SW480 (cell line): Measurements from ENCODE around the gene GRM1.
A peak's percentile ranks its signal among the peaks of the same experiment; 100 is the strongest.

Experiments
- DNase-seq: peaks from one replicate; pipeline ENCODE4 v3.0.0-alpha.2; 2016; ENCODE audit warnings: low spot score

Gene GRM1

DNA sequence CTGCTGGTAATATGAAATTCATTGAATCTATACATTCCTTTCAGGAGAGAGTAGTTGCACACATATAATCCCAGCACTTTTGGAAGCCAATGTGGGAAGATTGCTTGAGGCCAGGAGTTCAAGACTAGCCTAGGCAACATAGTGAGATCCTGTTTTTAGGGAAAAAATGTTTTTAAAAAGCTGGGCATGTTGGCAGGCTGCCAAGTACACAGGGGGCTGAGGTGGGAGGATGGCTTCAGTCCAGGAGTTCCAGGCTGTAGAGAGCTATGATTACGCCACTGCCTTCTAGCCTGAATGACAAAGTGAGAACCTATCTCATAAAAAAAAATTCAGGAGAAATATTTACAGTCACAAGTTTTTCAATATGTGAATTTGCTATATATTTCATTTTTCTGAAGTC is 71.9 kb downstream of the GRM1 start:
- no peak for DNase-seq

DNA sequence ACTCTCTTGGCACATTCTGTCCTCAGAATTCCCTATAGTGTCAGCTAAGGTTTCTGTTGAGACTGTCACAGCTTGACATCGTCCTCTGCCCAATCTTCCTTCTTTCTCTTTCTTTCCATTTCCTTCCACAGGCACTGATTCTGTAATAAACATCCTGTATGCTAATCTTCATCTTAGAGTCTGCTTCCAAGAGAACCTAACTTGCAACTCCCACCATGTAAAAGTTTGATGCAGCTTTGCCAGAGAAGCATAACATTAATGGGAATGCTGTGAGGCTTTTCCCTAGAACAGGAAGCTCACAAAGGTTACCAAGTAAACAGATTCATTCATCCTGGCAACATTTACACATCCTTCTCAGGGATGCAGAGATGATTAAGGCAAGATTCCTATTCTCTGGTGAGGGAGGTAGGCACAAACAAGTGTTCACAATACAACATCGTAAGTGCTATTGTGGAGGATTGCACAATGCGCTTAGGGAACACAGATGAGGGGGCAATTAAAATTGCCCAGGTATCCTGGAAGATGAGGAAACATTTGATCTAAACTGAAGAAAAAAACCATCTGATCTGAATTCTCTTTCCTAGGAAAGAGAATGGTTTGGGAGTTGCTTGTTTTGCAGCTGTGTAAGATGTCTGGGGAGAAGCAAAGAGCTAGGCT is 74.7 kb downstream of the GRM1 start:
- no peak for DNase-seq

DNA sequence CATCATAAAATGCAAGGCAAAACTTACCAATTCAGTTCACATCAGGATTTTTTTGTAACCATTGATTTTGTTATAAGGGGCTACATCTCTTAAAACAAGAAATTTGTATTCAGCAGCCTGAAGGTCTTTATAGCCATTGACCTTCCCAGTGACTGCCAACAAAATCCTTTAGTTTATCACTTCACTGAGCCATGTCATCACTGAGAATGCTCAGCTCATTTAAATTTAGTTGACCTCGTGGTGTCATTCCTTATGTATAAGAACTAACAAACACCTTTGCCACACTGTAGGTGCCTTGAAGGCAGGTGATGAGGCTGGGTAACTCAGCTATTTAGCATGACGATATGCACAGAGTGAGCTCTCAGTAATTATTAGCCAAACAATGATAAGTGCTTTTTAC is 77.7 kb downstream of the GRM1 start:
- DNase-seq: no peak

DNA sequence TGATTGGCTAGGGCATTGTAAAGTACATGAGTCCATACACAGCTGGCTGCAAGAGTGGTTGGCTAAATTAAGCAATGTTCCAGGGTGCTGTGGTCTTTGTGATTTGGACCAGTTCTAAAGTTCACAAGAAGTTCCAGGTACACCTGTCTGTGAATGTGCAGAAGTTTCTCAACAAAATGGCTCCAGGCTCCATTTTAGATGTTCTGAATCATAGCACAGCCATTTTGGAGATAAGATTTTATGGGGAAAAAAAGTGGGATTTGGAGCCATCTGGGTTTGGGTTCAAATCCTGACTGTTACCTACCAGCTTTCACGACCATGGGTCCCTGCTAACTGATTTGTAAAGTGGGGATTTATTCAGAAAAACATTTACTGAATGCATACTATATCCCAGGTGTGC is 82.1 kb downstream of the GRM1 start:
- no peak for DNase-seq

DNA sequence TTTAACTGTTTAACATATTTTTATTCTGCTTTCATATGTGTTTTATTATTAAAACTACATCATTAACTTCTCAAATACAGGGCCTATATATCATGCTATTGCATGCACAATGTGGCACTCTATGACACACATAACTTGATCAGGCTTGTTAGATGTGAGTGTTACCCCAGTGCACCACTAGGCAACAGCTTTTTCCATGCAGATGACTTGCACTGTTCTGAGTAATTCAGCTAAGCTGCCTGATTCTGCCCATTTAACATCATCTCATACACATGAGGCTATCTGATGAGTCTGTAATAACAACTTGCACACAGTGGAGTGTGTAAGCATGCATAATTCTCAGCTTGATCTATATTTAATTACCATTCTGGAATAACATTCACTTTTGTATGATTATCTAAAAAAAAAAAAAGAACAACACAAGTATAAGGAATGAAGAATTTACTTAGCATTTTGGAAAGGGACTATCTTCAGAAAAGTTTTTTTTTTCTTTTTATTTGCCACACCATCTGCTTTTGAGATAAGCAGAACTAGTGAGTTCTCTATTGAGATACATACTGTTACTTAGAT is 83.1 kb downstream of the GRM1 start:
- DNase-seq: no peak

DNA sequence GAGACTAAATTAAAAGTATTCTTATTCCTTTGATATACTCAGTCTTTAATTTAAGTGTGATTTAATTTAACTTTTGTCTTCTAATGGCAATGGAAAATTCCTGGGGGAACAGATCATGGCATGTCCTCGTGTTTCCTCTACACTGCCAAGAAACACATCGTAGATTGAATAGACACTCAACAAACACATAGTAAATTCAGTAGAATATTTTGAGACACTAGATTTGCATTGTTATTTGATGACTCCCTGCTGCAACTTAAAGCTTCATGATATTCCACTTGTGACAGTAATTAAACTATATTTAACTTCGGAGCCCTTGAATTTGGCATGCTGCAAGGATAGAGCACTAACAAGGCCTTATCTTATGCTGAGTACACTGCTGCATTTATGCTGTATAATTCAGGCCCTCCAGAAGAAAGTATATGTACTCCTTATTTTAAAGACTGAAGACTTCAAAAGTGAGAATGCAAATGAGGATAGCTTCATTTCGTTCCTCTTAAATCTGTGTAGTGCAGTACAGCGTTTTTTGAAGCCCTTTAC is 84.3 kb downstream of the GRM1 start:
- no peak for DNase-seq

DNA sequence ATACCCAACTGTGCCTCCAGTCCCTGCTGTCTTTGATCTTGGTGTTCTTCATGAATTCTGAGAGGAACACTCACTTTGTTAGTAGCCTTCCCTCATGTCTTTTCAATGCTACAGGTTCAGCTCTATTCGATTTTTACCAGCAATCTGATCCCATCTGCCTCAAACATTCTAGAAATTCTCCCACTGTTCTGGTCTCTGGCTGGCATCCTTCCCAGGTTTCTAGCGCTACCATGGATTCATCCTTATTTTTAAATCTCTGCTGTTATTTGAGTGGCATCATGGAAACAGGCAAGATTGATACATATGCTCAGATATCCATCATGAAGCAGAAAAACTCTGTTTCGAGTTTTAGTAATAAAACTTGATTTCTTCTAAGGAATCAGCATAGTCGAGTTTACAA is 94.8 kb downstream of the GRM1 start:
- no peak for DNase-seq

DNA sequence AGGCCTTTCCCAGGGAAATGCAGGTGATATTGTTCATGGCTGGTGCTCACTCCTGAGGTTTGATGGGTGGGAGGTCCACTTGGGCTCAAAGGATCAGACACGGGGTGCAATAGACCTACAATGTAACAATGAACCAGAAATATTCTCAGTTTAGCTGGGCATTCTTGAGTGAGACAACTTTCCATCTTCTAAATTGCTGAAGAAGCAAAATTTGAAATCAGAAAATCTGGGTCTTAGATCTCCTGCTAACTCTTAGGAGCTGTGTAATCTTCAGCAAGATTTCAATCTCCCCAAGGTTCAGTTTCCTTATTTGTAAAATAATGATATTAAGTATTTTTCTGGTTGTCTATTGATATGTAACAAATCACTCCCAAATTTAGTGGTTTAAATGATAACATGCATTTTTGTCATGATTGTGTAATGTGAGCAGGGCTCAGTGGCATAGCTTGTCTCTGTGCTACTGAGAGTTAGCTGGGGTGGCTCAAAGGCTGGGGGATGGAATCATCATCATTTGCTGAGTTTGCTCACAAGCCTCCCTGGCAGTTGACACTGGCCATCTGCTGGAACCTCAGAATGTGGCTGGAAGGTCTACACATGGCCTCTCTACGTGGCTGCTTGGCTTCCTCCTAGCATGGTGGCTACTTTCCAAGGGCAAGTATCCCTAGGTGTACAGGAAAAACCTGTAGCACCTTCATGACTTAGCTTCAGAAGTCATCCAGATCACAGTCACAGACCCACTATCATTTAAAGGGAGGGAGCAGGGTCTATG is 98.8 kb downstream of the GRM1 start:
- no peak for DNase-seq

DNA sequence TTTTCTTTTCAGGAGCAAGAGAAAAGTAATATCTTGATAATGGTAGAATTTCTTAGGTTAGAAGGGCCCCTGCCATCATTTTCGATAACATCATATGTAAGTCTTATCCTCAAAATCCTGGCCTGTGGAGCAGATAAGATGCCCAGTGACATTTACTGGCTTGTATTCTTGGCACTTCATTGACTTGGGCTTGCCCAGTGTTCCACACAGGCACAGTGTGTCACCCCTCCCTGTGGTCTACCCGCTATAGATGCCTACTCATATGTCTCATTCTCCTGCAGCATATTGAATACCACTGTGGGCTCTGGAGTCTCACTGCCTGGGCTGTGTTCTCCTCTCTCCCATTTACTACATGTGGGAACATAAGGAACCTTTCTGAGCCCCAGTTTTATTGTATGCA is 105.0 kb downstream of the GRM1 start:
- DNase-seq: no peak

DNA sequence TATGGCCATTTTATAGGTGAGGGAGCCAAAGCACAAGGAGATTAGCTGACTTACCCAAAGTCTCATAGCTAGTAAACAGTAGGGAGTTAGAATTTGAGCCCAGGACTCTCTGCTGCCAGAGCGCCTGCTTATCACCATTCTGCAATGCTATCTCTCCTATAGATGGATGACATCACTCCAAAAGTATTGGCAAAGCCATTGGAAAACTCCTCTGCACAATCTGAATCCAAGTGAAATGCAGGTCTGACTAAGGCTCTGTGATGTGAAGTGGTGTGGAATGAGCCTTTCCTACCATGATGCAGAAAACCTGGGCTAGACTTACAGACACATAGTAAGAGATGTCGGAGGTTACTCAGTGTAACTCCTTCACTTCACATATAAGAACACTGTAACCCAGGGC is 106.3 kb downstream of the GRM1 start:
- DNase-seq: no peak

DNA sequence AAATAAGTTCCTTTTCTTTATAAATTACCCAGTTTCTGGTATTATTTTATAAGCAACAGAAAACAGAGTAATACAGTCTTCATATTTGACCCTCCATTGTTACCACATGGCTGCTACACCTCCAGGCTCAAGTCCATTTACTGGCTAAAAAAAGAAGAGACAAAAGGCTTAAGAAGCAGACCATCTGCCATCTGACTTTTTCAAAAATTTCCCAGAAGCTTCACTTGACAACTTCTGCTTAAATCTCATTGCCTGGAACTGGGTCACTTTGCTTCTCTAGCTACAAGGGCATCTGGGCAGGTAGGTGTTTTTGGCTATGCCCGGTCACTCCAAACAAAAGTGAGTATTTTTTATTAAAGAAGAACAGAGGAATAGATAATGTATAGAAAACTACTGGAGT is 118.0 kb downstream of the GRM1 start:
- no peak for DNase-seq

DNA sequence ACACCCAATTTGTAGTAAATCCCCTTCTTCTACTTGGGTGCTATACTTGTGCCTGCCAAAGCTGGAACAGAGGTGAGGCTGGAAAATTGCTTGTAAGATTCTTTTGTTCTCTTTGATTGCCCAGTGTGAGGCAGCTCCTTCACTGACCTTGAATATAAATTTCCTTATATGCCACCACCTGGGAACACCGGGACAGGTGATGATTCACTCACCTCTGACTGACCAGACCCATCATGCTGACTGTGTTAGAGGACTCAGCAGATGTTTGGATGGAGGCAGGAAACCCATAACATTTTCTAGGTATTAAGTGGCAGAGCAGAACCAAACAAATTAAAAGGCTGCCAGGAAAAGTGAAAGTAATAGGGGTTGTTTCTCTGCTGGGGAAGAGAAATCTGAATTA is 120.9 kb downstream of the GRM1 start:
- peak; percentile 4 for DNase-seq

DNA sequence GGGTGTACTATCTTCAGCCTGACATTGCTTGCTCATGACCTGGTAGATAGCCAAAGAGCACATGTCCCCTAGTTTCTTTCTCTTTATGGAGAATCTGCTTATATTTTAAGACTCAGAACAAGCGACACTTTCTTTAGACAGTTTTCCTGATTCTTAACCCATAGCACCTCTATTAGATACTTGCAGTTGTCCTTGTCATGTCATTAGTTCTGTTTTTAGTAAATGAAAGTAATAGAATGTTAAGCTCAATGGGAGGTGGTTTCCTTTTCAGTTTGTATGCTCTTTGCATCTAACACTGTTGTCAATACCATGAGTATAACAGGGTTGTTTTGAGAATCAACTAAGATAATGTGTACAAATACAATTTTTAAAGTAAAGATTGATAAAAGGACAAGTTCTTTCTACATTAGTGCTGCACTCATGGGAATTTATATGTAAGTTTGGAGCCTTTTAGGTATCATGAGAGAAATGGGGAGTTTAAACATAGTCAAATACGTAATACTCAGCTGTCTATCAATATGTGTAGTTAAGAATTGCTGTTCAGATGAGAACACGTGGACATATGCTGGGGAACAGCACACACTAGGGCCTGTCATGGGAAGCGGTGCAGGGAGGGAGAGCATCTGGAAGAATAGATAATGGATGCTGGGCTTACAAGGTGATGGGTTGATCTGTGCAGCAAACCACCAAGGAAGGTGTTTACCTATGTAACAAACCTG is 124.3 kb downstream of the GRM1 start:
- DNase-seq: no peak

DNA sequence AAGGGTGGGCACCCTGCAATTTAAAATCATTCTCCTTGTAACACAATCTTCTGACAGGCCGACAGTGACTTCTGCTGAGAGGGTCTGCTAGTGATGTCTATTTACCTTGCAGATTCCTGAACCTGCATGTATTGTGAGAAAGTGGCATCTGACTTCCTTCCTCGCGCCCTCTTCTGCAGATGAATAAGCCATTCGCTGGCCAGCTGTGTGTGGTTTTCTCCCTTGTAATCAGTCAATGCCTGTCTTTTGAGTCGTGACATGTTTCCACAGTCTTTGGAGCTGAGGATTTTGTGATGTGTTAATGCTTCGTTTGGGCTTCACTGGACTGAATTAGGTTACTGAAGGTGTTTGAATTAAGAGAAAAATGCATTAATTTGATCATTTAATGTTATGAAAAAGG is 125.3 kb downstream of the GRM1 start:
- DNase-seq: no peak

DNA sequence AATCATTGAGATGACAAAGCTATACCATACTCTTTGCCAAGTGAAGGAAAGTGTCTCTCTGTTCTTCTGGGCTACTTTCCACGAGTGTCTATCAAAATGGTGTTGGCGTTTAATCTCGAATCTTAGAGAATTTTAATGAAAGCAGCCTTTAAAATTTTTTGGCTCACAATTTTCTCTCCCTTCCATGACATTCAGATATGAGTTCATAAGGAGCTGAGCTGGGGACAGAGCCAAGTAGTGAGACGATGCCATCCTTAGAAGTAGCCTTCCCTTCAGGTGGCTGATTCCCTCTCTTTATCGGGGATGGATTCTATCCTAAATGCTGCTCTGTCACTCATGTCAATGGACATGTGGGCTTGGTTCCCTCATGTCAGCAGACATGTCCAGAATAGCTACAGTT is 132.8 kb downstream of the GRM1 start:
- DNase-seq: no peak

DNA sequence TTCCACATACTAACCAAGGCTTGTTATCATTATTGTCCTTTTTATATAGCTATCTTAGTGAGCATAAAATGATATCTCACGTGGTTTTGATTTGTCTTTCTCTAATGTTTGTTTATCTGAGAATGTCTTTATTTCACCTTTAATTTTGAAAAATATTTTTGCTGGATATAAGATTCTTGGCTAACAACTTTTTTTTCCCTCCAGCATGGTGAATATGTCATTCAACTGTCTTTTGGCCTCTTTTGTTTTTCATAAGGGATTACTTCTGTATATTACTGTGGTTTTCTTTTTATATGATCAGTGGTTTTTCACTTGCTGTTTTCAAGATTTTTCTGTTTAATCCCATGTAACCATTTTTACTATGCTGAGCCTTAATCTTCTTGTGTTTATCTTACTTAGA is 141.0 kb downstream of the GRM1 start:
- DNase-seq: no peak

DNA sequence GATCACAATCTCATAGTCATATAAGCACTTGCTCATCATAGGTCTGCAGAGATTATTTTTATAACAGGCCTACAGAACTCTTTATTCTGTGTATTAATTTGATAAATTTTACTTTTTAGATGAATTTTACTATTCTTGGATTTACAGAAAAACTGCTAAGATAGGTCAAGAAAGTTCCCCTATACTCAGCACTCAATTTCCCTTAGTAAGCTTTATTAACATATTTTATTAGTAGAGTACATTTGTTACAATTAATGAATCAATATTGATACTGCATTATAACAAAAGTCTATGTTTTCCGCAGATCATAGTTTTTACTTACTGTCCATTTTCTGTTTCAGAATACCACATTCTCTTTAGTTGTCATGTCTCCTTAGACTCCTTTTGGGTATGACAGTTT is 148.9 kb downstream of the GRM1 start:
- no peak for DNase-seq

DNA sequence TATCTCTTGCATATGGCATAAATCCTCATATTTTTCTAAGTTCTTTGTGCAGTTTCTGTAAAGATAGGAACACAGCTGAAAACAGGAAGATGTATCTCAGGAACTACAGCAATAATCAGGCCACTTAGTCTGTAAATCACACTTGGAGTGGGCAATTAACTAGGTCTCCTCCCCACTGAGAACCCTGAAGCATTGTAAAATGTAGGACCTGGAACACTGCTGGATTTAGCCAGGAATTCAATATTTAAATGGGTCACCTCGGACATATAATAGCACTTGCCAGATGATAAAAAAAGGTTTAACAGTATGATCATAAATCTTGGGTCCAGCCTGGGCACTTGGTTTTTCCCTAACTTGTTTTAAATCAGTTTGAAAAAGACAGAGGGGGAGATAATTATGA is 155.0 kb downstream of the GRM1 start:
- DNase-seq: no peak

DNA sequence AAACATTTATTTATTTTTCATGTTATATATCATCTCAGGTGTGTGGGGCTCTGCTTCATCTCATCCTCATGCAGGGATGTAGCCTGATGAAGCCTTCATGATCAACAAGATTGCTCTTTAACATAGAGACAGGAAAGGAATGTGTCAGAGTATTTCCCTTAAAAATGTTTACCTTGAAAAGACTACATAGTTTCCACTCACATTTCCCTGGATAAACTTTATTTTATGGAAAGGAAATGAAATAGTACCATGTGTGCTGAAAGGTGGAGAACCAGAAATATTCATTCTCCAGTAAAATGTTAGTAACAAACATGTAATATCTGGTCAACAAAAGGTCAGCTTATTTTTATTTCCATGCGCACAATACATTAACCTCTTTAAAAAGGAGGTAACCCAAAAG is 155.8 kb downstream of the GRM1 start:
- no peak for DNase-seq

DNA sequence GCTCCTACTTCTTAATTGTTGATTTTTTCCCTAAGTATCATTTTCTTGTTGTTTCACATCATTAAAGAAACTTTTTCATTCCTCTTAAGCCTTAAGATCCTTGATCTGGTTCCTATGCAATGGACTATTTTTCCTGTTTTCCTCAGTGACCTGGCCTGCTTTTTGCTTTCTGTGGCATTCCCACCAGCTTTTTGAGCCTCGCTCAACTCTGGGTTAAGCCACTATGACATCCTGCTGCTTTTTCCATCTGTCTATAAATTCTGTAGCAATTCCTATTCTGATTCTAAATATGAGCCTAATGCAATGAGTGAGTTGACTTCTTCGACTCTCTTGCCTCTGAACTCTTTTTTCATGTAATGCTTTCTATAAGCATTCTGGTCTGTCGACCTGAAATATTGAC is 160.3 kb downstream of the GRM1 start:
- DNase-seq: no peak

DNA sequence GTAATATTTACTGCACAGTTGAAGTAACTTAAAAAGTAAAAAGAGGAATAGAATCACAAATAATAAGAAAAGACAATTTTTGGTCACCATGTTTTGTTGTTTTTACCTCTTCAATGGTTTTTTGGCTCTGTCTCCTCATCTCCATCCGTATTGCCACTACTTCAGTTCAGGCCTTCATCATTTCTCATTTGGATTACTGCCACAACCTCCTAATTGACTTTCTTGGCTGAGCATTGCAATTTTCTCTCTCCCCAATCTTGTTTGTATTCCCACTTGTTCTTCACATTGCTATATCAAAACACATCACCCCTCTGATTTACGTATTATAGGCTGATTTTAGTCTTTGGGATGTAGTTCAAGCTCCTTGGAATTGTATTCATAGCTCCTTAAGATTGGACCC is 161.7 kb downstream of the GRM1 start:
- no peak for DNase-seq

DNA sequence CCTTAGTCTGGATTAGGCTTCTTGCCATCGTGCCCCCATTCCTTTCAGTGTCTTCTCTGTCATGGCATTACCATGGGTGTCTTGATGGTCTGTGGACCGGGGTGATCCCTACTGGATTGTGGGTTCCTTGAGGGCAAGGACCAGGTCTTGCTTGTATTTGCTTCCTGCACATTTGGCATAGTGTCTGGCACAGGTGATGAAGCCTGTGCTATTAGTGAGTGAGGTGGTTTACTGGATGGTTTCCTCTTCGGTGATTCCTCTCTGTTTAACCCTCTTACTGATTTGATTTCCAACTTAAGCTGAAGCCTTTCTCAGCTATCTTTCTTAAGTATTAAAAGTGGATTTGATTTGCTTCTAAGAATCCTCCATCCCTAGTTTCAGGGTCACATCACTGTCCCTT is 162.3 kb downstream of the GRM1 start:
- DNase-seq: no peak

DNA sequence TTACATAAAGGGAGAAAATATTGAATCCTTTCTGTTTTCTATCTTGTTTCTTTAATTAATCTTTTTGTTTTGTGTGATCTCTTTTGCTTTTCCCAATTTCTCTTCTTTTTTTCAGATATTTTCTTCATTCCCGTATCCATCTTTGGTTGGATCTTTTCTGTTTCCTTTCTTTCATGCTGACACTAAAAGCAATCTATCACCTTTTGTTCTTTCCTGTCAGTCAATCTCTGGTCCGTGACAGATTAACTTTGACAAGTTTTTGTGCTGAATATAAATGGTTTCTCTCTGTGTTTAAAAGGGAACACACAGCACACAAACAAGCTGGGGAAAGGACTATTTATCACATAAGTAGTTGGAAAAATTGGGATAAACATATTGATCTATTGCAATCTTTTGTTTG is 162.8 kb downstream of the GRM1 start:
- DNase-seq: no peak
